ENCODE data around the gene ARHGAP4. TPM values are rescaled to one million over a fixed set of nuclear protein-coding genes. Genes with fewer than 3 reads are reported as not detected.

The ARHGAP4 gene
- total and polyA plus RNA-seq, 2 of the 4 experiments (the other 2 are of a cell fraction) = 0.18 to 0.72 TPM

DNA sequence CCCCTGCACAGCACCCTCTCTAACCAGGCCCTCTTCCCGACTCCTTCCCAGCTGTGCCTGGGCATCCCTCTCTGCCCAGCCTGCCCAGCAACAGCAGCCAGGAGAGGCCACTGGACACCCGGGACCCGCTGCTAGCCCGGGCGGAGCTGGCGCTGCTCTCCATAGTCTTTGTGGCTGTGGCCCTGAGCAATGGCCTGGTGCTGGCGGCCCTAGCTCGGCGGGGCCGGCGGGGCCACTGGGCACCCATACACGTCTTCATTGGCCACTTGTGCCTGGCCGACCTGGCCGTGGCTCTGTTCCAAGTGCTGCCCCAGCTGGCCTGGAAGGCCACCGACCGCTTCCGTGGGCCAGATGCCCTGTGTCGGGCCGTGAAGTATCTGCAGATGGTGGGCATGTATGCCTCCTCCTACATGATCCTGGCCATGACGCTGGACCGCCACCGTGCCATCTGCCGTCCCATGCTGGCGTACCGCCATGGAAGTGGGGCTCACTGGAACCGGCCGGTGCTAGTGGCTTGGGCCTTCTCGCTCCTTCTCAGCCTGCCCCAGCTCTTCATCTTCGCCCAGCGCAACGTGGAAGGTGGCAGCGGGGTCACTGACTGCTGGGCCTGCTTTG, 20.5 kb downstream of the ARHGAP4 start:
- Histone ChIP-seq H4K8ac (ENCODE audit: low read depth in 2 of 2, low read length in 2 of 2) (no peak overlapping the region), H2AK9ac (replicated peaks; ENCODE audit: low read depth, low read length, poor library complexity) (no peak overlapping the region), H4K91ac (ENCODE audit: insufficient read depth, low read depth, low read length) (no peak overlapping the region), H2AFZ (replicated peaks; ENCODE audit: low read length, poor library complexity) (no peak overlapping the region), H3K14ac (replicated peaks; ENCODE audit: low read depth, low read length) (no peak overlapping the region), H3K4me2 (ENCODE audit: low read depth, low read length) (no peak overlapping the region), H2BK15ac (ENCODE audit: low read depth, low read length) (no peak overlapping the region), H3K18ac (ENCODE audit: low read depth, low read length) (no peak overlapping the region), H3K27me3 (ENCODE audit: control insufficient read depth, insufficient read depth, low read length) (peaks cover 3% of the 10 kb centered on the region; the same call in 1 of the 2 replicates), H3K79me1 (ENCODE audit: low read depth in 1 of 2, low read length in 2 of 2) (no peaks in the 10 kb centered on the region), H3K23ac (ENCODE audit: low read depth, low read length) (no peak overlapping the region), H3K36me3 (ENCODE audit: control insufficient read depth, insufficient read depth, low read length) (no peaks in the 10 kb centered on the region), H3K9me3 (ENCODE audit: control insufficient read depth, insufficient read depth, low read length) (no peaks in the 10 kb centered on the region; the same call in 1 of the 2 replicates), H2BK120ac (ENCODE audit: low read depth, low read length) (no peak overlapping the region), H3K4ac (ENCODE audit: low read depth, low read length) (no peak overlapping the region), H2BK5ac (ENCODE audit: low read depth, low read length, poor library complexity, severe bottlenecking) (no peak overlapping the region), H4K20me1 (ENCODE audit: insufficient read depth, low read length) (no peaks in the 10 kb centered on the region; the same call in 1 of the 2 replicates), H4K5ac (ENCODE audit: low read depth, low read length) (no peak overlapping the region), H3K4me3 (ENCODE audit: insufficient read depth, low read depth, low read length) (no peak overlapping the region), H3K9me1 (ENCODE audit: insufficient read depth, low read length) (peaks cover 4% of the 10 kb centered on the region), H3K27ac (ENCODE audit: insufficient read depth, low read length) (no peak overlapping the region), H3K9ac (ENCODE audit: low read depth, low read length) (no peak overlapping the region), H2BK20ac (ENCODE audit: low read depth, low read length) (no peak overlapping the region), H3K56ac (ENCODE audit: extremely low read depth, insufficient read depth, low read length) (no peak overlapping the region), H3K4me1 (ENCODE audit: control insufficient read depth, insufficient read depth, low read length) (peaks cover 9% of the 10 kb centered on the region; the same call in 1 of the 2 replicates), H2AK5ac (ENCODE audit: low read depth, low read length) (no peak overlapping the region)
- TF ChIP-seq, protein P1, sequence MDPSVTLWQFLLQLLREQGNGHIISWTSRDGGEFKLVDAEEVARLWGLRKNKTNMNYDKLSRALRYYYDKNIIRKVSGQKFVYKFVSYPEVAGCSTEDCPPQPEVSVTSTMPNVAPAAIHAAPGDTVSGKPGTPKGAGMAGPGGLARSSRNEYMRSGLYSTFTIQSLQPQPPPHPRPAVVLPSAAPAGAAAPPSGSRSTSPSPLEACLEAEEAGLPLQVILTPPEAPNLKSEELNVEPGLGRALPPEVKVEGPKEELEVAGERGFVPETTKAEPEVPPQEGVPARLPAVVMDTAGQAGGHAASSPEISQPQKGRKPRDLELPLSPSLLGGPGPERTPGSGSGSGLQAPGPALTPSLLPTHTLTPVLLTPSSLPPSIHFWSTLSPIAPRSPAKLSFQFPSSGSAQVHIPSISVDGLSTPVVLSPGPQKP (IDR thresholded peaks at IDR 0.05; ENCODE audit: borderline replicate concordance, low read depth, low read length) = no peak
- TF ChIP-seq CEBPB (IDR thresholded peaks at IDR 0.05; ENCODE audit: low read depth, low read length) = no peak
- no peak for TF ChIP-seq MXI1 (IDR thresholded peaks at IDR 0.05; ENCODE audit: borderline replicate concordance, low read depth, low read length)
- no peak for TF ChIP-seq FOS (IDR thresholded peaks at IDR 0.05; ENCODE audit: low read depth, low read length)
- TF ChIP-seq SMC3 (IDR thresholded peaks at IDR 0.05; ENCODE audit: low read depth, low read length) = no peak
- TF ChIP-seq BHLHE40 (IDR thresholded peaks at IDR 0.05; ENCODE audit: low read depth, low read length) = no peak
- TF ChIP-seq MAZ (IDR thresholded peaks at IDR 0.05; ENCODE audit: borderline replicate concordance, low read depth, low read length) = no peak
- TF ChIP-seq MAFK (IDR thresholded peaks at IDR 0.05; ENCODE audit: low read depth, low read length) = no peak
- TF ChIP-seq POLR2A (IDR thresholded peaks at IDR 0.05; ENCODE audit: low read depth, low read length) = no peak
- no peak for TF ChIP-seq RCOR1 (IDR thresholded peaks at IDR 0.05; ENCODE audit: insufficient replicate concordance, low read length)
- TF ChIP-seq, protein P2, sequence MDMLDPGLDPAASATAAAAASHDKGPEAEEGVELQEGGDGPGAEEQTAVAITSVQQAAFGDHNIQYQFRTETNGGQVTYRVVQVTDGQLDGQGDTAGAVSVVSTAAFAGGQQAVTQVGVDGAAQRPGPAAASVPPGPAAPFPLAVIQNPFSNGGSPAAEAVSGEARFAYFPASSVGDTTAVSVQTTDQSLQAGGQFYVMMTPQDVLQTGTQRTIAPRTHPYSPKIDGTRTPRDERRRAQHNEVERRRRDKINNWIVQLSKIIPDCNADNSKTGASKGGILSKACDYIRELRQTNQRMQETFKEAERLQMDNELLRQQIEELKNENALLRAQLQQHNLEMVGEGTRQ (IDR thresholded peaks at IDR 0.05; ENCODE audit: low read depth, low read length) = no peak
- ChIA-PET POLR2A (ENCODE audit: unreplicated experiment) (no interaction called here), CTCF (no interaction called here)
- ATAC-seq (ENCODE audit: low read depth) (no peak), DNase-seq (no peak)
- in situ Hi-C loops (cut with MboI; ENCODE audit: low sequenced_read_pairs) (loop anchor here (25.0 kb wide), 1 partner anchor 943 kb away; no protein-coding TSS in a partner anchor), intact Hi-C loops (cut with micrococcal nuclease) (no loop called here), dilution Hi-C loops (cut with HindIII; ENCODE audit: low sequenced_read_pairs, unreplicated experiment) (no loop called here)
- 92% methylated on average over 27 of the region's 32 CpGs; no CpG with 5 or more reads in 1 of the 2 experiments for WGBS, 2 experiments (ENCODE audit: extremely low coverage in 2 of 2, insufficient read length in 1 of 2)
- BruUV-seq (replicated peaks) = no TSS peak

All from IMR-90 (cell line).